Activated CD8-positive, alpha-beta memory T cell treated with anti-CD3 and anti-CD28 coated beads, Interleukin-2, amount 10 ng/mL, durations not matched to agents 7 days and 5 days (primary cell): Measurements from ENCODE around the gene GBGT1. TPM values are rescaled to one million over a fixed set of nuclear protein-coding genes. Genes with fewer than 3 reads are reported as not detected.
"Not testable (repeated sequence)": the region's sequence is repeated elsewhere in the genome, so short reads cannot be mapped to it uniquely, and the experiment has no call there.

ENCODE experiments used
- ATAC-seq: fragments of 150-1000 bp; cut with Tn5 transposase; one replicate; pipeline ENCODE4 v1.10.0; 2021; ENCODE audit warnings: moderate library complexity
- CTCF ChIA-PET: fragments of 350-600 bp; sonication (Branson Sonifier 250); formaldehyde crosslinking; loops from one replicate; lab custom pipeline; 2021; ENCODE audit warnings: antibody characterized with exemption; lab: Charles Lee
- DNase-seq: peaks from one replicate; pipeline ENCODE4 v3.0.0-alpha.2; 2020
- H3K27ac Mint-ChIP-seq: one replicate; pipeline ENCODE4 v1.8.0; 2021; ENCODE audit warnings: mild to moderate bottlenecking, mixed read lengths
- H3K27me3 Mint-ChIP-seq: one replicate; pipeline ENCODE4 v1.8.0; 2021; ENCODE audit warnings: mixed read lengths
- H3K36me3 Mint-ChIP-seq: one replicate; pipeline ENCODE4 v1.8.0; 2021; ENCODE audit warnings: mild to moderate bottlenecking, mixed read lengths
- H3K4me1 Mint-ChIP-seq: one replicate; pipeline ENCODE4 v1.8.0; 2021; ENCODE audit warnings: mixed read lengths
- H3K4me3 Mint-ChIP-seq: one replicate; pipeline ENCODE4 v1.8.0; 2021; ENCODE audit warnings: mild to moderate bottlenecking, moderate library complexity, mixed read lengths
- H3K9me3 Mint-ChIP-seq: one replicate; pipeline ENCODE4 v1.8.0; 2022; ENCODE audit warnings: low read depth, mixed read lengths
- total RNA-seq, 2 experiments: library from RNA; stranded (reverse); gene quantifications; one replicate each; pipeline ENCODE4 v1.2.3, GENCODE V29; 2021

GBGT1 gene
- 1 to 10 TPM; 3.9 to 5.7 TPM for total RNA-seq

DNA sequence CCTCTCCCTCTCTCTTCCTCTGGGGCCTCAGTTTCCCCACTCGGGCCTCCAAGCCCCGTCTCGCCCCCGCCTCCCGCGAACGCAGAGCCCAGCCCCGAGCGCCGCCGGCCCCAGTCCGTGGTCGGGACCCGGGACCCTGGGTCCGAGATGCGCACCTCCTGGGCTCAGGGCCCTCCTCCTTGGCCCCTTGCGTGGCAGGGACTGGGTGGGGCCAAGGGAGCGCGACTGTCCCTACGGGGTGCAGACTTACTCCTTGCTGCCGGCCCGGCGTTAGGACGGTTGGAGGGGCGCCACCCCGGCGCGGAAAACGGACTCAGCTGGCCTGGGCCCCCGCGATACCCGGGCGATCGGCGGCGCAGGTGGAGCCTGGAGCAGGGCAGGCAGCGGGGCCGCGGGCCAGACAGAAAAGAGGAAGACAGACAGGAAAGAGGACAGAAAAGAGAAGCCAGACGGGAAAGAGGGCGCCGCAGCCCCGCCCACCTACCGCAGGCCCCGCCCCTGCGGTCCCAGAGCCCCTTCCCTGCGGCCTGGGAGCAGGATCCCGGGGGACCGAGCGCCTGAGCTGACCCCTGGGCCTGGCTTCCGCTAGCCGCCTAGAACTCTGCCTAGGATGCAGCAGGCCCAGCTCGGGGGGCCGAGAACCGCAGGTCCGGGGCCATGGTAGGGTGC is at the start of gene GBGT1:
GBGT1 (minus strand) TSS at position 411 of the 669 bp plus-strand sequence. CDS start 1,502 bp downstream, outside the sequence.
- Mint-ChIP-seq H3K27me3 (peaks cover 23% of the 10 kb centered on the region), H3K27ac (no peak within 1 kb of the TSS), H3K9me3 (no peaks in the 10 kb centered on the region), H3K36me3 (no peaks in the 10 kb centered on the region), H3K4me3 (peak within 1 kb of the TSS; percentile 70), H3K4me1 (peaks cover 5% of the 10 kb centered on the region)
- CTCF ChIA-PET: interaction anchor here (1.0 kb wide), 1 partner anchor 22 kb away, joined by 4 read pairs; no protein-coding TSS in a partner anchor
- DNase-seq (peak; percentile 55), ATAC-seq (peak; percentile 69)

DNA sequence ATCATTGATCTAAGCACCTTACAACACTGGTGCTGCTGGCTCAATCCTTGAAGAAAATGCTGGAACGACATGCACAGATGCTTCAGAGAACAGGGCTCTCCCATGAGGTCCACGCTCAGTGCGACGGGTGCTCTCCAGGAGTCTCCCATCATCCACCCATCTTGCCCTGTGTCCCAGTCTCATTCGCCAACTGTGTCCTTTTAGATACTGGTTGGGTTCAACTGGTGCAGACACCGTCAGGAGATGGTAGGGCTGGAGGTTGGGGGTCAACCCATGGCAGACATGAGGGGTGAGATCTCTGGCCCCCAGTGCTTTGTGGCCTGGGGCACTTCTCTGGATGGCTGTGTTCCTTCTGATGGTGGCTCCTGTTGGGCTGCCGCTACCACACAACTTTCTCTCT is 46.9 kb upstream of the GBGT1 start:
- Mint-ChIP-seq H3K9me3 (no peaks in the 10 kb centered on the region), H3K27me3 (peaks cover 33% of the 10 kb centered on the region), H3K36me3 (no peaks in the 10 kb centered on the region), H3K4me3 (no peak overlapping the region), H3K27ac (no peak overlapping the region), H3K4me1 (no peaks in the 10 kb centered on the region)
- DNase-seq: no peak
- no peak for ATAC-seq
- CTCF ChIA-PET: no interaction called here

GRCh38 chr9:133210202-133210532 is 46.5 kb upstream of the GBGT1 start:
- Mint-ChIP-seq H3K4me3 (no peak overlapping the region), H3K4me1 (no peaks in the 10 kb centered on the region), H3K9me3 (no peaks in the 10 kb centered on the region), H3K27ac (no peak overlapping the region), H3K36me3 (no peaks in the 10 kb centered on the region), H3K27me3 (peaks cover 30% of the 10 kb centered on the region)
- DNase-seq (no peak), ATAC-seq (no peak)
- CTCF ChIA-PET: no interaction called here

DNA sequence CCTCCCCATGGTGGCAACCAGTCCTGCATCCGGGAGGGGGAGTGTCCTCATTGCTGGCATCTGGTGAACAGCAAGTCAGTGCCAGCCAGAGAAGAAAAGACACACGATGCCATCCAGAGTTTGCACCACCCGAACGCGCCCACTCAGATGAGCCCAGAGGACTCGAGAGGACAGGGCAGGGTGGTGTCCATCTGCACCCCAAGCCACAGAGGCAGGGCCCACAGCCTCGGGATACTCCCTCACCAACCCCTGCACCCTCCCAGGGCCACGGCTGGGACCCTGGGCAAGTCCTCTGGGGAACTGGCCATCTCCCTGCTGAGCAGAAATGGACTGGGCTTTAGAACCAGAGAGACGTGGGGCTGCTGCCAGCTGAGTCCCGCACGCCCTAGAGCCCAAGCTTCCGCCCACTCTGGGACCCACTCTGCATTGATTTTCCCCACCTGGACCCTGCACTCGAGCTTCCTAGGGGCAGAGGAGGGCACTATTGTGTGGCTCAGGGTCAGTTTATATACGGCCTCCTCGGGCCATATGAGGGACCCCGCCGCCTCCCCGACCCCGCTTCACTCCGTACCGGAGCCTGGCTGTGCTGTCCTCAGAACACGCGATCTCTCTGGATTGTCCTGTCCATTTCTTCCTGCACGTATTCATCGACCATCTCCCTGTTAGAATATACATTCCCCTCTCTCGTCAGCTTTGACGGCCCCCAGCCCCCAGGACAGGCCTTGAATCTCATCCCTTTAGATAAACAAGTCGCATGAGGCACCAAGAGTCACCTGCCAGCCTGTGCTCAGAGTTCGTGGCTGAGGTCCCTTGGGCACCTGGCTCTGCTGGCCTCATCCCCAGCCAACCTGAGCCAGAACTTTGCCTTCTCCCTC is 45.9 kb upstream of the GBGT1 start:
- DNase-seq, CTCF ChIA-PET, H3K4me3 Mint-ChIP-seq, H3K27ac Mint-ChIP-seq, ATAC-seq, H3K36me3 Mint-ChIP-seq, H3K9me3 Mint-ChIP-seq, H3K4me1 Mint-ChIP-seq: not testable (repeated sequence)
- H3K27me3 Mint-ChIP-seq: peaks cover 25% of the 10 kb centered on the region

DNA sequence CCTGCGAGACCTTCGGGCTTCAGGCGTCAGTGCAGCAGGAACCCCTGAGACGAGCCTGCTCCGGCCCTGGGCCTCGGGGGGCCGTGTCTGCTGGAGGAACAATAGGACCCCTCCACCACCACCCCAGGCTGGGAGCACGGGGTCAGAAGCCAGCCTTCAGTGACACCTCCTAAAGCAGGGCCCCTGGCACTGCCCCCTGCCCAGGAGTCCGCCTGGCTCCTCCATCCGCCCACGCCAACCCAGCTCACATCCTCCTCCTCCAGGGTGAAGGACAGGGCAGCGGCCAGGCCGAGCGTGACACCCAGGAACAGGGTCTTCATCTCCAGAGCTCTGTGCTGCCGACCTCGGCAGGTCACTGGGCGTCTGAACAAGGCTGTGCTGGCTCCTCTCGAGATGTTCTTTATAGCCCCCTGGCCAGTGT is 45.2 kb upstream of the GBGT1 start, which contains the start of gene OBP2B:
OBP2B (minus strand) TSS at position 371 of the 421 bp plus-strand sequence; CDS start at position 320, 51 bp downstream.
- DNase-seq, H3K36me3 Mint-ChIP-seq, ATAC-seq, H3K27ac Mint-ChIP-seq, H3K4me1 Mint-ChIP-seq, H3K9me3 Mint-ChIP-seq, H3K4me3 Mint-ChIP-seq, CTCF ChIA-PET: not testable (repeated sequence)
- peaks cover 18% of the 10 kb centered on the region for H3K27me3 Mint-ChIP-seq

- CTCF ChIA-PET: interaction anchor here (0.5 kb wide), 1 partner anchor 86 kb away, joined by 4 read pairs; no protein-coding TSS in a partner anchor
- not testable (repeated sequence) for H3K36me3 Mint-ChIP-seq, H3K9me3 Mint-ChIP-seq, H3K27ac Mint-ChIP-seq, ATAC-seq, DNase-seq, H3K4me1 Mint-ChIP-seq, H3K4me3 Mint-ChIP-seq
- H3K27me3 Mint-ChIP-seq: peaks cover 14% of the 10 kb centered on the region
Observed at GRCh38 chr9:133208171-133208879, 44.6 kb upstream of the GBGT1 start.

DNA sequence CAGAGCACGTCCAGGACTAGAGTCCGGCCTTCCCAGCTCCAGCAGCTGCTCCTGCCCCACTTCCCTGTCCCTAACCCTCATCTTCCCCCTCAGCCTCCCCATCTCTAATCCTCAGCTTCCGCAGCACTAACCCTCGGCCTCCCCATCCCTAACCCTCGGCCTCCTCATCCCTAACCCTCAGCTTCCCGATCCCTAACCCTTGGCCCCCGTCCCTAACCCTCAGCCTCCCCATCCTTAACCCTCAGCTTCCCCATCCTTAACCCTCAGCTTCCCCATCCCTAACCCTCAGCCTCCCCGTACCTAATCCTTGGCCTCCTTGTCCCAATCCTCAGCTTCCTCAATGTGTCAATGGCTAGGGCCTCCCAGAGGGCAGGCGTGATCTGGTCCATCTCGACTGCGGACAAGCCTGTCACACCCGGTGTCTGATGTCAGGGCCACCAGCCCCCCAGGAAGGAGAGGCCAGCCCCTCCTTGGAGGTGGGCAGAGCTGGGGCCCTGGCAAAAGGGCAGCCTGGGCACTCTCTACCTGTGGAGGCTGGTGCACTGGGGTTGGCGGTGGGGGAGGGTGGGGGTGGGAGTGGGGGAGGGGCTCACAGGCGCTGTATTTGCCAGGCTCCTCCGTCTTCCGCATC is 43.9 kb upstream of the GBGT1 start:
- DNase-seq (no peak), ATAC-seq (no peak)
- CTCF ChIA-PET: interaction anchor here (0.5 kb wide), 1 partner anchor 87 kb away, joined by 4 read pairs; no protein-coding TSS in a partner anchor
- Mint-ChIP-seq H3K27me3 (peaks cover 10% of the 10 kb centered on the region), H3K9me3 (no peaks in the 10 kb centered on the region), H3K4me3 (no peak overlapping the region), H3K4me1 (no peaks in the 10 kb centered on the region), H3K36me3 (no peaks in the 10 kb centered on the region), H3K27ac (no peak overlapping the region)

DNA sequence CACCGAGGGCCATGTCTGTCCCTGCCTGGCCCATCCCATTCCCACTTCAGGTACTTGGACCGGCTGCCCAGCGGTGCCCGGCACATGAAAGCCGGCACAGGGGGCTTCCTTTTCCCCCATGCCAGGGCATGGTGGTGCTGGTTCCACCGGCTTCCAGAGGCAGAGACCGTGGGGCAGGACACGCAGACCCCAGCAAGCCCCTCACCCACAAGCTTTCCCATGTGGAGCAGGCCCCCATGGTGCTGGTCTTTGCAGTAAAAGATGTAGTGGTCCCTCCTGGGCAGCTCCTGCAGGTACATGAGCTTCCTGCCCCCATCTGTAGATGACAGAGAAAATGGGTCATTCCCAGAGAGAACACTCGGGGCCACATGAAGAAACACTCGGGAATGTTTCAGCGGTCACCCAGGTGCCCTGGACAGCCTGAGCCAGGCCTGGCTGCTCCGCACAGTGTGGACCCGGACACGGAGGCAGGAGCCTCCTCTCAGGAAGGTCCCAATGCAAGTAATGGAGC is 43.4 kb upstream of the GBGT1 start:
- no peaks in the 10 kb centered on the region for H3K36me3 Mint-ChIP-seq
- CTCF ChIA-PET: no interaction called here

DNA sequence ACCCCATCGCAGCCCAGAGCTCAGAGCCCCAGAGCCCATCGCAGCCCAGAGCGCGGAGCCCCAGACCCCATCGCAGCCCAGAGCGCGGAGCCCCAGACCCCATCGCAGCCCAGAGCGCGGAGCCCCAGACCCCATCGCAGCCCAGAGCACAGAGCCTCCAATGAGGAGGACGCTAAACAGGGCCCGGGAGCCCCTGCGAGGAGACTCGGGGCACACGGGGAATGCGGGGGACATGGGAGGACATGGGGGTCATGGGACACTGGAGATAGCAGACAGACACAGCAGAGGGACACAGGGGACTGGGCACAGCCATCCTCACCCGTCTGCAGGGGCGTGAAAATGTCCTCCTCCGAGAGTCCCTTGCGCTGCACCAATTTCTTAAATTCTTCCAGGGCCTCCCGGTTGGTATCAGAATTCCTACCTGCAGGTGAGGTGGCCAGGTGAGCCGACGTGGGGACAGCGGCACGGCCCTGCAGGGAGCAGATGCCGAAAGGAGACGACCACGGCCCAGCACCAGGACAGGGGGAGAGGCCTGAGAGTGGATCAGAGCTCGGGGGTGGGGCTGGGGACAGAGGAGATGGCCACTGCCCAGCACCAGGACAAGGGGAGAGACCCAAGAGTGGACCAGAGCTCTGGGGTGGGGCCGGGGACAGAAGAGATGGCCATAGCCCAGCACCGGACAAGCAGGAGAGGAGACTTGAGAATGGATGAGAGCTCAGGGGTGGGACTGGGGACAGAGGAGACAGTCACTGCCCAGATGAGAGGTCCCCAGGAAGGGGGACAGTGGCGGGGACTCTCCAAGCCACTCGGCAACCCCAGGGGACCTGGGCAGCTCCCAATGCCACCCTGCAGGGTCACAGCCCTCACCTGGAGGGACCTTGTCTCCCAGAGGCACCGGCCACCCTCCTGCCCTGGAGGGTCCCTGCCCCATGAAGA is 42.5 kb upstream of the GBGT1 start:
- ATAC-seq: no peak
- CTCF ChIA-PET: no interaction called here
- Mint-ChIP-seq H3K9me3 (no peaks in the 10 kb centered on the region), H3K27me3 (peaks cover 3% of the 10 kb centered on the region), H3K36me3 (no peaks in the 10 kb centered on the region), H3K4me3 (no peak overlapping the region), H3K27ac (no peak overlapping the region), H3K4me1 (no peaks in the 10 kb centered on the region)
- no peak for DNase-seq

More for the DNA sequence above, 43.4 kb upstream of the GBGT1 start:
- Mint-ChIP-seq H3K9me3 (no peaks in the 10 kb centered on the region), H3K4me3 (no peak overlapping the region), H3K27me3 (peaks cover 6% of the 10 kb centered on the region), H3K4me1 (no peaks in the 10 kb centered on the region), H3K27ac (no peak overlapping the region)
- no peak for ATAC-seq
- DNase-seq: no peak

DNA sequence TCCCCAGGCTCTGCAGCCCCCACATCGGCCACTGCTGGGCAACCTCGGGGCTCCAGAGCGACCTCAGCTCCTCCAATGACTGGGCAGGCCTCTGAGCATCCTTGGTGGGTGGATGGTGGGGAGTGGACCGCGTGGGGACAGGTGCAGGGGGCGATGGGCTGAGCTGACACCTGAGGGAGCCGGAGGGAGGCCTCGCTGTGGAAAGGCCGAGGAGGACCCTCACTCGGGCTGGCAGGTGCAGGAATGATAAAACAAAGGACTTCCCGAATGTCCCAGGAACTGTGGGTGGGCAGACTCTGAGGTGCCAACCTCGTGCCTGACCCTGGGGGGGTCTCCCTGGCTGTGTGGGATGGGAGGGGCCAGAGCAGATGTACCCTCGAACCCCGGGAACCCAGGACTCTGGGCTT is 41.8 kb upstream of the GBGT1 start:
- H3K27me3 Mint-ChIP-seq, H3K4me3 Mint-ChIP-seq, H3K27ac Mint-ChIP-seq, H3K4me1 Mint-ChIP-seq, H3K9me3 Mint-ChIP-seq, H3K36me3 Mint-ChIP-seq, DNase-seq, CTCF ChIA-PET, ATAC-seq: not testable (repeated sequence)

DNA sequence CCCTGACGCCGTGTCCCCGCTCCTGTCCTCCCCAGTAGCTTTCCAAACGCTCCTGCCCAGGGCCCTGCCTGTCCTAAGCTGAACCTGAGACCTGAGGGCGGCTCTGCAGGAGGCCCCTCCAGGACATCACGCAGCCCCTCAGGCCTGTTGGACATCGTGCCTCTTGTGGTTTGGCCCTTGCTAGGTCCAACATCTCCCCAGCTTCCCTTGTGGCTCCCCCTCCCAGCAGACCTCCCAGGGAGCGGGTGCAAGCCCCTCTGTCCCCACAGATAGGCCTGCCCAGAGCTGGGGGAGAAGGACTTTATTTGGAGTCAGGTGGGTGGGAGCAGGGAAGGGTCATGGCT is 41.3 kb upstream of the GBGT1 start:
- Mint-ChIP-seq H3K27me3 (peaks cover 6% of the 10 kb centered on the region), H3K36me3 (no peaks in the 10 kb centered on the region), H3K27ac (no peak overlapping the region), H3K4me1 (peaks cover 2% of the 10 kb centered on the region), H3K4me3 (no peak overlapping the region), H3K9me3 (no peaks in the 10 kb centered on the region)
- ATAC-seq (no peak), DNase-seq (no peak)
- CTCF ChIA-PET: no interaction called here

- Mint-ChIP-seq H3K4me3 (no peak overlapping the region), H3K4me1 (peaks cover 3% of the 10 kb centered on the region), H3K27ac (no peak overlapping the region), H3K27me3 (peaks cover 8% of the 10 kb centered on the region), H3K36me3 (no peaks in the 10 kb centered on the region), H3K9me3 (no peaks in the 10 kb centered on the region)
- no peak for ATAC-seq
- no peak for DNase-seq
- CTCF ChIA-PET: no interaction called here
Observed at GRCh38 chr9:133204335-133204992, 40.8 kb upstream of the GBGT1 start.
